ENCODE data around the gene GNG2. TPM values are rescaled to one million over a fixed set of nuclear protein-coding genes. Genes with fewer than 3 reads are reported as not detected.

Gene GNG2
- total RNA-seq, 4 donors from 2014 or later, result 3.6 to 8.1 (median 7.2) TPM

DNA sequence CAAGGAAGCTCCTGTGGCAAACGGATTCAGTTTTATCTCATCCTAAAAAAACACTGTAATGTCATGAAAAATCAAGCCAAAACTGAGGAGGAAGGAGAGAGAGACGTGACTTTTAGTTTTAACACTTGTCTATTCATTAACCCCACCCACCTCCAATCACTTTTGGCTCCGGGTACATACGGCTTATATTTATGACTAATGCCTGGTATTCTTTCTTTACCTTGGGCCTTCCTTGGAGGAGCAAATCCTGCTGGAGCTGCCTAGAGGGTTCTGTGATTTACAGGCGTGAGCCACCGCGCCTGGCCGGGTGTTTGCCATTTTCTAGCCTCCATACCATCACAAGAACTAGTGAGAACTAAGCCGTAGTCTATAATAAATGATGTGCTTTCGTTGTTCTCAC, 68.2 kb downstream of the GNG2 start:
- Histone ChIP-seq H3K4me1 (peaks cover 8% of the 10 kb centered on the region), H3K27me3 (no peaks in the 10 kb centered on the region), H3K4me3 (no peak overlapping the region), H3K27ac (no peak overlapping the region), H3K36me3 (no peaks in the 10 kb centered on the region), H3K9me3 (no peaks in the 10 kb centered on the region)
- TF ChIP-seq POLR2A (IDR thresholded peaks at IDR 0.05) (no peak), POLR2AphosphoS5 (IDR thresholded peaks at IDR 0.05) (no peak), EP300 (IDR thresholded peaks at IDR 0.05) (no peak)
- TF ChIP-seq, protein P1, sequence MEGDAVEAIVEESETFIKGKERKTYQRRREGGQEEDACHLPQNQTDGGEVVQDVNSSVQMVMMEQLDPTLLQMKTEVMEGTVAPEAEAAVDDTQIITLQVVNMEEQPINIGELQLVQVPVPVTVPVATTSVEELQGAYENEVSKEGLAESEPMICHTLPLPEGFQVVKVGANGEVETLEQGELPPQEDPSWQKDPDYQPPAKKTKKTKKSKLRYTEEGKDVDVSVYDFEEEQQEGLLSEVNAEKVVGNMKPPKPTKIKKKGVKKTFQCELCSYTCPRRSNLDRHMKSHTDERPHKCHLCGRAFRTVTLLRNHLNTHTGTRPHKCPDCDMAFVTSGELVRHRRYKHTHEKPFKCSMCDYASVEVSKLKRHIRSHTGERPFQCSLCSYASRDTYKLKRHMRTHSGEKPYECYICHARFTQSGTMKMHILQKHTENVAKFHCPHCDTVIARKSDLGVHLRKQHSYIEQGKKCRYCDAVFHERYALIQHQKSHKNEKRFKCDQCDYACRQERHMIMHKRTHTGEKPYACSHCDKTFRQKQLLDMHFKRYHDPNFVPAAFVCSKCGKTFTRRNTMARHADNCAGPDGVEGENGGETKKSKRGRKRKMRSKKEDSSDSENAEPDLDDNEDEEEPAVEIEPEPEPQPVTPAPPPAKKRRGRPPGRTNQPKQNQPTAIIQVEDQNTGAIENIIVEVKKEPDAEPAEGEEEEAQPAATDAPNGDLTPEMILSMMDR (IDR thresholded peaks at IDR 0.05), result no peak
- 49% methylated on average over 10 of the region's 10 CpGs for WGBS
- DNase-seq (ENCODE audit: low spot score in 2 of 2), result no peak

DNA sequence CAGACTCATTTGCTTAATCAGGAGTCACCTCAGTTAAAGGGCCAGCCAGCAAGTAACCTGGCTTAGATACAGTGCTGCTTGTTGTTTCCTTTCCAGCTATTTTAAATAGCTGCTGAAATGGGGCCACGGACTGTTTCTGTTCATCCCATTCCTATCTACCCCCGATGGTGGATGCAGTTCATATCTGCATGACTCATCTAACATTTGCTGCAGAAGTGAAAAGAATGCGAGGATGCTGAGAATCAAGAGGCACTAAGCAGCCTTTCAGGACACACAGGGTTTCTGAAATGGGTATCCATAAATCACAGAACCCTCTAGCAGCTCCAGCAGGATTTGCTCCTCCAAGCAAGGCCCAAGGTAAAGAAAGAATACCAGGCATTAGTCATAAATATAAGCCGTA, 68.8 kb downstream of the GNG2 start:
- H3K4me1 ChIP-seq, result peaks cover 8% of the 10 kb centered on the region
- no peaks in the 10 kb centered on the region for H3K36me3 ChIP-seq
- H3K9me3 ChIP-seq, result no peaks in the 10 kb centered on the region
- no peak for DNase-seq (ENCODE audit: low spot score in 2 of 2)
- 40% methylated on average over 4 of the region's 4 CpGs for WGBS
- H3K27me3 ChIP-seq, result no peaks in the 10 kb centered on the region
- no peak for TF ChIP-seq POLR2A (IDR thresholded peaks at IDR 0.05)
- TF ChIP-seq, protein P1 (IDR thresholded peaks at IDR 0.05), result no peak
- TF ChIP-seq POLR2AphosphoS5 (IDR thresholded peaks at IDR 0.05), result no peak
- no peak for TF ChIP-seq EP300 (IDR thresholded peaks at IDR 0.05)
- H3K4me3 ChIP-seq, result no peak overlapping the region
- H3K27ac ChIP-seq, result no peak overlapping the region

DNA sequence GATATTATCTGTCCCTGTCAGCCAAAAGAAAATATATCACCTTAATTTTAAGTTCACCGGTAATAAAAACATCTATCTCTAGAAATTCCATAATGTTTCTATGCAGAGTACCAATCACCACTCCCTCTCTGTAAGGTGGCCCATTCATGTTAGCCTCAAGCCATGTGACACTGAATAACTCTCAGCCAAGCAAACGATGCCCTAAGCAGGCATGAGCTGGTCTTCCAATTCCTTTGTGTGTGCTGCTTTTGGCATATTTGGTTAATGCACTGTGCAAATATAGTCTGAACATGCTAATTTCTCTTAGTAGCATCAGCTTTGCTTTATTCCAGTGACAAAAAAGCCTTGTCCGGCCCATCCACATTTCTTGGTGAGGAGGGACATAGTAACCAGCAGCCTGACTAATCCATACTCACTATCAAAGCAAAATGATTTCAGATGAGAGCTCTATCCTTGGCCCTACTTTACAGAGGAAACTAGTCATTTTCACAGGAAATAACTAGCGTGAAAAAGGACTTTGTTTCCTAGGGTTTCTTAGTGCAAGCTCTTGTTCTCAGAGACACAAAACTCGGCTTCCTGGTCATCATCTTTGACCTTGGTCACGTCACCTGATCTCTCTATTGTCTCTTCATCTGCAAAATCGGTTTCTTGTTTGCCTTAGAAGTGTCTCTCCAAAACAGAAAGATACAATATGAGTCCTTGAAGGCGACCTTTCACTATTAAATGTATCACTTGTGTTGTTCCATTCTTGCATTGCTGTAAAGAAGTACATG, 69.7 kb downstream of the GNG2 start:
- WGBS, result 64% methylated on average over 8 of the region's 8 CpGs
- DNase-seq (ENCODE audit: low spot score in 2 of 2), result no peak

DNA sequence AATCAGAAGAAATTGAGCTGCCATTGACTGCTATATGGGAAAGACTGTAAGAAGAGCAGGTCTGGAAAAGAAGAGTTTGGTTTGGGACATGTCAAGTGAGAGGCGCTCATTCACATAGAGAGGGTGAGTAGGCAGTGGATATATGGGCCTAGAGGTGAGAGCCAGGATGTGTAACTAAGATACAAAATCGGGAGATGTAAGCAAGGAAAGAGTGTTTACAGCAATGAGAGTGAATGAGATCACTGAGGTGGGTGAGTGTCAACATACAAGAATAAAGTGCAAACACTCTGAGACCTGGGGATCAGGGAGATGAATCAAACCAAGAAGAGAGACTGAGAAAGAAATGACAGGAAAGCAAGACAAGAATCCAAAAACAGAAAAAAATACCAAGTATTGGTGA, 70.9 kb downstream of the GNG2 start:
- no peak for DNase-seq (ENCODE audit: low spot score in 2 of 2)

More for the DNA sequence above, 69.7 kb downstream of the GNG2 start:
- Histone ChIP-seq H3K27me3 (no peaks in the 10 kb centered on the region), H3K4me1 (peaks cover 8% of the 10 kb centered on the region), H3K27ac (no peak overlapping the region), H3K36me3 (no peaks in the 10 kb centered on the region), H3K9me3 (no peaks in the 10 kb centered on the region), H3K4me3 (no peak overlapping the region)
- TF ChIP-seq EP300 (IDR thresholded peaks at IDR 0.05), result no peak
- TF ChIP-seq, protein P1 (IDR thresholded peaks at IDR 0.05), result no peak
- TF ChIP-seq POLR2AphosphoS5 (IDR thresholded peaks at IDR 0.05), result no peak
- TF ChIP-seq POLR2A (IDR thresholded peaks at IDR 0.05), result no peak

DNA sequence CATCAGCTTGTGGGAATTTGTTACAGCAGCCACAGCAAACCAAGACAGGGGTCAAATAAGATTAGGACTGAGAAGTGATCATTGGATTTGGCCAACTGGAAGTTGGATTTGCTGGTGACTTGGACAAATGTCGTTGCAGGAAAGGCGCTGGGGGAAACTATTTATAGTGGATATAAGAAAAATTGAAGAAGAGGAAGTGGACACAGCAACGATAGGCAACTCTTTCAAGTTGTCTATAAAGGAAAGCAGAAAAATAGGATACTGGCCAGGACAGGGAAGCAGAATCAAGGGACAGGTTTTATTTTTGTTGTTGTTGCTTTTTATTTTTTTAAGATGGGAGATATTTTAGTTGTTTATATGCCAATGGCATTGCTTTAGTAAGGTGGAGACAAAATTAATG, 72.8 kb downstream of the GNG2 start:
- no peak for DNase-seq (ENCODE audit: low spot score in 2 of 2)
- 80% methylated on average over 3 of the region's 3 CpGs for WGBS
- Histone ChIP-seq H3K4me3 (no peak overlapping the region), H3K36me3 (no peaks in the 10 kb centered on the region), H3K27me3 (no peaks in the 10 kb centered on the region), H3K4me1 (peaks cover 7% of the 10 kb centered on the region), H3K27ac (no peak overlapping the region), H3K9me3 (no peaks in the 10 kb centered on the region)
- TF ChIP-seq POLR2A (IDR thresholded peaks at IDR 0.05) (no peak), POLR2AphosphoS5 (IDR thresholded peaks at IDR 0.05) (no peak), EP300 (IDR thresholded peaks at IDR 0.05) (no peak)
- TF ChIP-seq, protein P1 (IDR thresholded peaks at IDR 0.05), result no peak

More for the DNA sequence above, 70.9 kb downstream of the GNG2 start:
- no peaks in the 10 kb centered on the region for H3K27me3 ChIP-seq
- H3K36me3 ChIP-seq, result no peaks in the 10 kb centered on the region
- H3K9me3 ChIP-seq, result no peaks in the 10 kb centered on the region
- H3K4me1 ChIP-seq, result peaks cover 8% of the 10 kb centered on the region
- no peak overlapping the region for H3K4me3 ChIP-seq
- WGBS, result 92% methylated on average over 2 of the region's 2 CpGs
- no peak overlapping the region for H3K27ac ChIP-seq
- TF ChIP-seq POLR2AphosphoS5 (IDR thresholded peaks at IDR 0.05) (no peak), EP300 (IDR thresholded peaks at IDR 0.05) (no peak), POLR2A (IDR thresholded peaks at IDR 0.05) (no peak)
- TF ChIP-seq, protein P1 (IDR thresholded peaks at IDR 0.05), result no peak

Data from suprapubic skin (tissue), 4 donors.